Esophagus muscularis mucosa (tissue), 4 donors: Measurements from ENCODE around the gene SIGLEC9.

ENCODE experiments used
- CTCF ChIP-seq, 3 experiments: fragments of 200-600 bp in 2 of 3; fragments of 450-650 bp in 1 of 3; sonication (generic) in 2 of 3; IDR thresholded peaks; one replicate each; pipeline ENCODE4 v1.5.1; 2017 to 2019; ENCODE audit warnings: antibody characterized with exemption in 3 of 3, mild to moderate bottlenecking in 2 of 3, moderate library complexity in 1 of 3
- EP300 ChIP-seq: sonication (generic); formaldehyde crosslinking; IDR thresholded peaks from one replicate; pipeline ENCODE4 v1.6.1; 2017; ENCODE audit warnings: antibody characterized with exemption
- POLR2AphosphoS5 ChIP-seq, 2 donors: sonication (generic); formaldehyde crosslinking; IDR thresholded peaks; one replicate each; pipeline ENCODE4 v1.6.1; 2017; ENCODE audit warnings: antibody characterized with exemption in 2 of 2

GRCh38 chr19:51157265-51157664 lies 32.6 kb downstream of the SIGLEC9 start:
- no peak for TF ChIP-seq CTCF (IDR thresholded peaks at IDR 0.05)
- no peak for TF ChIP-seq EP300
- no peak for TF ChIP-seq POLR2AphosphoS5 (IDR thresholded peaks at IDR 0.05)
